NCI-H2196 (cell line): ENCODE results near the gene TMEM19.

Experiments
- DNase-seq: peaks from one replicate; lab custom pipeline; 2025; ENCODE audit not compliant: unreplicated experiment; lab: John Stamatoyannopoulos, UW

Gene TMEM19

DNA sequence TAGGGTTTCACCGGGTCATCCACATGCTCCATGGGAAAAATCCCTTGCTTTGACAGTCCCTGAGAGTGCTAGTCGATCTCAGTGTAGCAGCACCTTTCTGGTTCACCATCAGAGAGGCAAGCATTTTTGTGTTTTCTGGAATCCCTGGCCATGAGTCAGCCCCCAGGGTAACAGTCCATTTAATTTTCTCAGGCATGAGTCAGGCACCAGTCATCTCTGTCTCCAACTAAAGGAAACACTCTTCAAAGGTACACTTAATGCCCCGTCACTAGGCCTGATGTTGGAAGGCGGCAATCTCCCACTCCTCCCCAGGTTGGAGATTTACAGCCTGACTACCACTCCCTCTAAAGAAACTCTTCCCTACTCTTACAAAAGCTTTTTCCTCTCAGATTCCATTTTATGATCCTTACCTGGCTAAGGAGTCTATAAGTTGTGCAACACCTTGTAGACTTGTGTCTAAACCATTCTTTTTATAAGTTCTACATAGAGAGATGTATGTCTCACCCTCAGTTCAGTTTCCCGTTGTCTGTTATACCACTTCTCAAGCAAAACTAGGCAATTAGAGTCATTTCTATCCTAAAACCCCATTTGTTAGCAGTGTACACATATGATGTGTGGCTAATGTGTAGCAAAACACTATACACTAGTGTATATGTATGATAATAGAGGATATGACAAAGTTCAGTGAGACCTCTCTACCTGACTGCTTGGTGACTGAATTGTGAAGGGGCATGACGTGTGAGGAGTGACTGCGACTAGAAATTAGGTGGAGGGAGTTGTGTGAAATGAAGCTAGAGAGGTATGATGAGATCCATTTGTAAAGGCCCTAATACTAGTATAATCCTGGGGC is 24.6 kb downstream of the TMEM19 start:
- DNase-seq: no peak

DNA sequence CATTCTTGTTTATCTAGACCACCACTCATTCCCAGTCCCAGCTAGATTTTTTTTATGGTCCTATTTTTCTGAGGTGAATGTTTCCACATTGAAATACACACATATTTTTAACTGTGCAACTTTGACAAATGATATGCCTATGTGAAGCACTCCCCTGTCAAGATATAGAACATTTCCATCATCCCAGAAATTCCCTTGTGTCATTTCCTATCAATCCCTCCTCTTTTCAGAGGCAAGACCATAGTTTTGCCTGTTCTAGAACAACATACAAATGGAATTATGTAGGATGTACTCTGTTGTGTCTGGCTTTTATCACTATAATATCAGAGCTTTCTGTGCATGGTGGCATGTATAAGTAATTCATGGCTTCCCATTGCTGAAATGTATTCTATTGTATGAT is 32.7 kb downstream of the TMEM19 start:
- no peak for DNase-seq

DNA sequence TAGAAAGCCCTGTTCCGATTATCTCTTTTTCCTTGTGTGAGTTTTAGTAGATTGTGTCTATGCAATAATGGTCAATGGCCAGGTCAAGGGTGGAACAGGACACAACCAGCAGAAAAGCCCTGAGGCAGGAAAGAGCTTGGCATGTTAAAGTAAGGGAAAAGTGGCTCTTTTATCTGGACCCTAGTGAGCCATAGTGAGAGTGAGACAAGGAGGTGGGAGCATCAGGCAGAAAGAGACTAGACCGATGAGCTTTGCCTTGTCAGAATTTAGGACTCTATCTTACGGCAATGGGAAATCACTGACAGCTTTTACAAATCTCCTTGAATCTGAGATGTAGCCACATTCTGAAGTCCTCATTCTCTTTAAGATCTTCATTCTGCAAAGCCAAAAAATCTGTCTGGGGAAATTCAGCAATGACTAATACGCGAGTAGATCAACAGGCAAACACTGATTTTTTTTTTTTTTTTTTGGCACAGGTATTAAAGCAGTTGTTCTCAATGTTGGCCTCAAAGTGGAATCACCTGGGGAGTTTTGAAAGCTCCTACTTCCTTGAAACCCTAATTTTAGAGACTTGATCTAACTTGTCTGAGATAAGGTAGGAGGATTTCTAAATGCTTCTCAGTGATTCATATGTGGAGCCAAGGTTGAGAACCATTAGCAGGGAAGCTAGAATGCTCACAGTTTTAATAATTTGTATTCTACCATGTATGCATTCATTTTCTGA is 33.9 kb downstream of the TMEM19 start:
- DNase-seq: no peak

DNA sequence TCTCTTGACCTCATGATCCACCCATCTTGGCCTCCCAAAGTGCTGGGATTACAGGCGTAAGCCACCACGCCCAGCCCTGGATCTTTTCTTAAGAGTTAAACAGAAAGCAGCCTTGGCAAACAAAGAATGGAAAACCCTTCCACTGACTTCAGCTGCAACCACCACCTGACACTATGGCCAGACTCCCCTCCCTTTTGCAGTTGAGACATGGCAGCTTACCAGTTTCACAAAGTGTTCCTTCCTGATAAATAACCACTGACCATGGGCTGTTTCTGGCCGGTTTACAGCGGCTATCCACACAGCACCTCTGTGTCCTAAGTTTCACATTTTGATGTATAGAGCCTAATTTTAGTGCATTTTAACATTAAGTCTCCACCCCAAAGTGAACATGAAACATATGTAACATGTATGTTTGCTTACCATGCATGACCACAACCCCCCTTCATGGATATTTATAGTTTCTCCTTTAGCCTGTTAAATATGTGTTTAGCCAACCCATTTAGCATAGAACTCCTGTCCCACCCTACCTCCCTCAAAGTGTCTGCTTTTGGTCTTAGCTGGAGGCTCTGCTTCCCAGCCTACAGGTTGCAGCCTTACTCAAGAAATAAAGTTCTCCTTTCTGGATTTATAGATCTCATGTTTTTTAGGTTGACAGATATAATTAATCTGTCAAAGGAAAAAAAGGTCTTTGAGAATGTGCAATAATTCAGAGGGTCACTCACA is 36.1 kb downstream of the TMEM19 start:
- no peak for DNase-seq

DNA sequence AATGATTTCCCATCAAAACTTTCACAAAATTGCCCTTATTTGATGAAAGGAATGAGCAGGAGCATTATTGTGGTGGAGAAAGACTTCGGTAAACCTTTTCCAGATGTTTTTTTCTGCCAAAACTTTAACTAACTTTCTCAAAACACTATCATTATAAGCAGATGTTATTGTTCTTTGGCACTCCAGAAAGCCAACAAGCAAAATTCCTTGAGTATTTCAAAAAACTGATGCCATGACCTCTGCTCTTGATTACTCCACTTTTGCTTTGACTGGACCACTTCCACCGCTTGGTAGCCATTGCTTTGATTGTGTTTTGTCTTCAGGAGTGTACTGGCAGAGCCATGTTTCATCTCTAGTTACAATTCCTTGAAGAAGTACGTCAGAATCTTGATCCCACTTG is 39.1 kb downstream of the TMEM19 start:
- DNase-seq: no peak

DNA sequence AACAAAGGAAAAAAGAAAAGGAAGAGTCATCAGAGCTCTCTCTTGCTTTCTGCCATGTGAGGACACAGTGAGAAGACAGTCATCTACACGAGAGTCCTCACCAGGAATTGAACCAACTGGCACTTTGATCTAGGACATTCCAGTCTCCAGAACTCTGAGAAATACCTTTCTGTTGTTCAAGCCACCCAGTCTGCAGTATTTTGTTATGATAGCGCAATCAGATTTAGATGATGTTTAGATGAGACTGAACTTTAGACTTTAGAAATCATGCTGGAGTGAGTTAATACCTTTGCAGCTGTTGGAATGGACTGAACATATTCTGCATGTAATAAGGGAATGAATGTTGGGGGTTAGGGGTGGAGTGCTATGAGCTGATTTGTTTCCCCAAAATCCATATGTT is 40.7 kb downstream of the TMEM19 start:
- no peak for DNase-seq

DNA sequence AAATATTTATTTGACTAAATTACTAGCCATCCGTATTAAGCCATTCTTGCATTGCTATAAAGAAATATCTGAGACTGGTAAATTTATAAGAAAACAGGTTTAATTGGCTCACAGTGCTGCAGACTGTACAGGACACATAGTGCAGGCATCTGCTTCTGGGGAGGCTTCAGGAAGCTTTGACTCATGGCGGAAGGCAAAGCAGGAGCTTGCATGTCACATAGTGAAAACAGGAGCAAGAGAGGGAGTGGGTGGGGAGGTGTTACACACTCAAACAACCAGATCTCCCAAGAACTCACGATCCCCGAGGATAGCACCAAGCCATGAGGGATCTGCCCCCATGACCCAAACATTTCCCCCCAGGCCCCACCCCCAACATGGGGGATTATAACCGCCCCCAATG is 42.1 kb downstream of the TMEM19 start:
- DNase-seq: no peak

DNA sequence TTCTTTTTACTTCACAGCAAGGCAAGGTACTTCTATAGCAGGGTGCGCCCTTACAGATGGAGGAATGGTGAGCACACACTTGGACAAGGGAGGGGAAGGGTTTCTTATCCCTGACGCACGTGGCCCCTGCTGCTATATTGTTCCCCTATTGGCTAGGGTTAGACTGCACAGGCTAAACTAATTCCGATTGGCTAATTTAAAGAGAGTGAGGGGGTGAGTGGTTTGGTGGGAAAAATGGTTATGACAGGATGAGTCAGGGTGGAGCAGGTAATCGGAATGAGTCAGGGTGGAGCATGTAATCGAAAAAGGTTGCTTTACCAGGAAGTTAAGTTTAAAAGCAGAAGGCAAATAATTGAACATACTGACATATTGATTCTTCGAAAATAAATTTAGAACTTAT is 45.1 kb downstream of the TMEM19 start:
- DNase-seq: no peak

DNA sequence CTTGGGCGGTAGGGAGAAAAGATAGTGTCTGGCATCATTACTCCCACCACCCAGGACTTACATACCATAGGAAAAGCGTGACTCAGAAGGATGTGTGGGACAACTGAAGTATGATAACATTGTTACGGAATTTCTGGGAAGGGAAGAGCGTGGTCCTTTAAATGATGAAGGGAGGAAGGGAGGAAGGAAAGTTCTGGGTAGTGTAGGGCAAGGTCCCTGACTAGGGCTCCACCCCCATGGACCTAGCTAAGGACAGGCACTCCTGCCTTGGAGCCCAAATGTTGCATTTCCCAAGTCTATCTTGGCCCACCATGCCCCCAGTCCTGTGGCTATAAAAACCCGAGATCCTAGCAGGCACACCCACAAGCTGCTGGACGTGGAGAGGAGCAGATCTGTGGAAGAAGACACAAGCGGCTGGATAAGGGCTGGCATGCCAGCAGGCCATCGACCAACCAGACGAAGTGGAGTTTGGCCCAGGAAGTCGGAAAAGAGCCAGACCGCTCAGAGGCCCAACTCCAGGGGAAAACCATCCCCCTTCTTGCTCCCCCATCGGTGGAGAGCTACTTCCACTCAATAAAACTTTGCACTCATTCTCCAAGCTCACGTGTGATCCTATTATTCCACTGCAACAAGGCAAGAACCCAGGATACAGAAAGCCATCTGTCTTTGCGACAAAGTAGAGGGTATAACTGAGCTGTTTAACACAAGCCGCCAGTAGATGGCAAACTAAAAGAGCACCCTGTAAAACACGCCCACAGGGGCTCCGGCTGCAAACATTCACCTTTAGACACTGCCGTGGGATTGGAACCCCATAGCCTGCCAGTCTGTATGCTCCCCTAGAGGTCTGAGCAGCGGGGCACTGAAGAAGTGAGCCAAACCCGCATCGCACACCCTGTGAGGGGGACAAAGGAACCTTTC is 45.8 kb downstream of the TMEM19 start:
- DNase-seq: no peak

DNA sequence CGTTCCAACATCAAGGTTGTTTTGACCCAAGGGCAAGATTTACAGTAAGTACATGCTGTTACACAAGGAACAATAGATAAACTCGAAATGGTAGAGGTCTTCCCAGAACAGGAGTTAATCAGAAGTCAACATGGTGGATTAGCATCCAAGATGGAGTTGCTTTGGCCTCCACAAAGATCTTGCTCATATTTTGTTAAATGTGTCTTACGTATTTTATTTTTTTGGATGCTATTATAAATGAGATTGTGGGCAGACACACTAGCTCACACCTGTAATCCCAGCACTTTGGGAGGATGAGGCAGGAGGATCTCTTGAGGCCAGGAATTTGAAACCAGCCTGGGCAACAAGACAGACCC is 46.5 kb downstream of the TMEM19 start:
- no peak for DNase-seq

DNA sequence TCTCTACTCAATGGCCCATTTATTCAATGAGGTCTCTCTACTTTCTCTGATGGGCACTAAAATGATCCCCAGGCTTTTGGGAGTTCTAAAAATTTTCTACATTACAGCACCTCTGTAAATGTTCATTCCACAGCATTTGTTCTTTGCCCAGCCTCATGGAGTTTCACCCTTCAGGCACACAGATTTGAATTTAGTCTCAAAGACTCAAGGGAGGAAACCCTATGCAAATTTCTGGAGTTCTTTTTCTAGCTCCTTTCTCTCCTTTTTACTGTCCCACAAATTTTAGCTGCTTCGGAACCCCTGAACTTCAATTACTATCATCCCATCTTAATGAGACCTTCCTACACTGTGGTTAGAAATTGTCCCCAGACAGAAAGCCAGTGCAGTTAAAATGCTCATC is 51.3 kb downstream of the TMEM19 start:
- no peak for DNase-seq

DNA sequence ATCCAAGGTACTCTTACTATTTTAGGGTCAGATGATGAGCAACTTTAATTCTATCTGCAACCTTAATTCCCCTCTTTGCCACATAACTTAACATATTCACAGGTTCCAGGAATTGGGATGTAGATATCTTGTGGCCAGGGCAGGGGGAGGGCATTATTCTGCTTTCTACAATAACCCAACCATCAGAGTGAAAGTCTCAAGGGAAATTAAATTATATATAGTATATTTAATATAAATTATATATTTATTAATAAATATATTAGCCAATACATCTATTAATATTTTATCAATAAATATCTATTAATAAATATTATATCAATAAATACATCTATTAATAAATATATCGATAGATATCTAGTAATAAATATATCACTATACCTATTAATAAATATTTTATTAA is 57.1 kb downstream of the TMEM19 start:
- no peak for DNase-seq

DNA sequence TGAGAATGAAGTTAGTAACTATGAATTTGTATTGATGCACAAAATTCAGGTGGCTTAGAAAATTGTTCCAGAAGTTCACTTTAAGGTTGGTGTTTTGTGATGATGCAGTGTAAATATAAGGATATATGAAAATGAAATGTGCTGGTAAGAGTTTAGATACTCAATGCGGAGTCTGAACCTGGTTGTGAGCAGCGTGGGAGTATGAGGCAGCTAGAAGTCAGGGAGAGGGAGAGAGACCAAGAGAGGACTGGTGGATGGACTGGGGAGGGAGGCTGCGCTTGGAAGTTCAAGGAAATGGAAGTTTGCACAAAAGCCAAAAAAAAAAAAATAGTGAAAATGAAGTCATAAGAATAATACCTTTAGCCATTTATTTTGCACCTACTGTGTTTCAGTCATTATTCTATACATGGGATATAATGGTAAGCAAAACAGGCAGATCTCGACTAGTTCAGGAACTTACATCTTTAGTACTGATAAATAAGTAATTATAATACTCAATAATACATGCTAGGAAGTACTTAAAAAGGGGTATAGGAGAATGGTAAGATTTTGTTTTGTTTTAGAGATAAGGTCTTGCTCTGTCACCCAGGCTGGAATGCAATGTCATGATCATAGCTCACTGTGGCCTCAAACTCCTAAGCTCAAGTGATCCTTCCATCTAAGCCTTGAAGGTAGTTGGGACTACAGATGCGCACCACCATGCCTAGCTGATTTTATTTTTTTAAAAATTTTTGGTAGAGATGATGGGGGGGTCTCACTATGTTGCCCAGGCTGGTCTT is 58.8 kb downstream of the TMEM19 start:
- DNase-seq: no peak

DNA sequence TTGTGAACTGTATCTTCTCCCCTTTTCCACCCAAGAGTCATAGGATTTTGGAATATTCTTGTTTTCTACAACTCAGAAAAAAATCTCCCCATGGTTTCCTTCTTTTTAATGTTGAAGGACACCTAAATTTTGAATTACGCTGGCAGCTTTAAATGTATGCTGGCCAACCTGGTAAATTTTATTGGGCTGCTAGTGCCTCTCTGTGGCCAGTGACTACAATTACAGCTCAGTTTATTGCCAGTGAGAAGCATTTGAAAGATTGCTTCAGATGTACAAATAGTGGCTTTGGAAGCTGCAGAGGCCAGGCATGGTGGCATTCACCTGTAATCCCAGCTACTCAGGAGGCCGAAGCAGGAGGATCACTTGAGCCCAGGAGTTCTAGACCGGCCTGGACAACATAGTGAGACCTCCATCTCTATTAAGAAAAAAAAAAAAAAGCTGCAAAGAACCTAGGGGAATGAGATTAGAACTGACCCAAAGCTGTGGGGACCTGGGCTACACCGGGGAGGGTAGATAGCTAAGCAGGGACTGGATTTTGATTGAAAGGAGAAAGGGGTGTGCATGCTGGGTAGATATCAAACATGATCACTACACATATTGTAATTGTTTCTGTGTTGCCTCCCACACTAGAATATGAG is 61.2 kb downstream of the TMEM19 start:
- DNase-seq: peak; percentile 59

DNA sequence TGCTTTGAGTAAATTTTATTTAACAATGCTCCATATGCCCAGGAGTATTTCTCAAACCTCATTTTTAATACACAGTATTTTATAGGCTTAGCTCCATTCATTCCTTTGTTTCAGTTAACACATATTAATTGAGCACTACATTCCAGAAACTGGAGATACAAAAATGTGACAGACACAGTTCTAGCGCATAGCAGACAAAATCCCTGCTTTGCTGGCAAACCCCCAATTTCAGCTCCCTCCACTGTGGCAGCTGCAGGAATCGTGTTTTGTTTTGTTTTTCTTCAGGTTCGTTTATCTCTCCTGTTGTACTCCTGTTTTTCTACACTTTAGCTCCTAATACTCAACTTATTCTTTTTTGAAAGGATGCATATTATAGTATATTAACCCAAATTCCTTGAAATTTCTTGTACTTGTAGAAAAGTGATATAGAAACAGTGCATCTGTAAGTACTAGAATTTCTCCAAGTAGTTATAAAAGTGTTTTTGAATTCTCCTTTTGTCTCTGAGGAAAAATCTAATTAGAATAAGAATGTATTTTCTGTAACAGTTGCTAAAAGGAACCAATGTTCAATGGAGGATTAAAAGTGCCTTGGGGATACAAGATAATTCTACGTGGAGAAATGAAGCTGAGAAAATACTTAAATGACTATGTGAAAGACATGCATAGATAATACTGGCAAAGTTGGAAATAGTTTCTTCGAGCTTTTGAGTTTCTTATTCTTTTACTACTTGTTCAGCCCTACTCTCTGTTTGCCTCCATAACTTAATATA is 62.4 kb downstream of the TMEM19 start:
- DNase-seq: no peak

DNA sequence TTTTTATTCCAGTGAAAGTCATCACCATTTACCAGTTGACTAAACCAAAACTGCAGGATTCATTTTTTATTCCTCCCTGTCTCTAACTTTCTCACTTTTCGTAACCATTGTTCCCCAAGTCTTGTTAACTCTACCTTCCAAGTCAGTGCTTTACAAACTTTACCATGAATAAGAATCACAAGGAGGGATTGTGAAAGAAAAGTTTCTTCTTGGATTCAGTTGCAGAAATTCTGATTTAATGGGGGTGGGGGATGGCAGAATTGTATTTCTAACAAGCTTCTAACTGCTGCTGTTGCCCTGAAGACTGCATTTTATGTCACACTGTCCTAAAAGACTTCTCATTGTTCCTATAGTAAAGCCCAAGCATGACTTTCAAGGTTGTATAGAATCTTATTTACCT is 63.8 kb downstream of the TMEM19 start:
- no peak for DNase-seq

DNA sequence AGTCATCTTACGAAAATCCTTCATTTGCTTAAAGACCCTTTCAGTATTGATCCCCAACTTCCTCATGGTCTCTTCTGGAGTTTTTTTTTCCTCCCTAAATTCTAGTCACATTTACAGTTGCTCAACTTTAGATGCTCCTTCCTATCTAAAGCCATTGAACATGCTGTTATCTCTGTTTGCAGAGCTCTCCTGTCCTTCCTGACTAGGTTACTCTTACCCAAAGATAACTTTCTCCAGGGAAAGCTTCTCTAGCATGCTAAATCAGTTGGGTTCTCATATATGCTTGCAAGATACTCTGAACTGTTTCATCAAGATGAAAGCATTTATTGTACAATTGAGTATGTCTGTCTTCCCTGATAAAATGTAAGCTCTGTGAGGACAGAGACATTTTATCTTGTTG is 67.0 kb downstream of the TMEM19 start:
- DNase-seq: no peak
